HG02571 (cell line): ENCODE measurements around the gene VASP.

Experiments
- ATAC-seq: cut with Tn5 transposase; IDR thresholded peaks from one replicate; pipeline ENCODE4 v1.9.1; 2021; ENCODE audit warnings: mild to moderate bottlenecking, moderate library complexity; ENCODE audit not compliant: unreplicated experiment

The VASP gene

GRCh38 chr19:45547965-45548609, 40.8 kb downstream of the VASP start:
- ATAC-seq = no peak

GRCh38 chr19:45553464-45553863, 46.2 kb downstream of the VASP start:
- ATAC-seq = no peak

GRCh38 chr19:45554481-45554880, 47.2 kb downstream of the VASP start:
- ATAC-seq = no peak

- no peak for ATAC-seq
Measured at GRCh38 chr19:45556835-45557234, 49.6 kb downstream of the VASP start.

GRCh38 chr19:45558399-45558878, 51.2 kb downstream of the VASP start:
- ATAC-seq = no peak

- no peak for ATAC-seq
Measured at GRCh38 chr19:45560038-45560437, 52.8 kb downstream of the VASP start.

GRCh38 chr19:45560686-45561085, 53.4 kb downstream of the VASP start:
- ATAC-seq = no peak

- ATAC-seq = no peak
Measured at GRCh38 chr19:45564131-45564780, 57.0 kb downstream of the VASP start.

GRCh38 chr19:45567609-45568008, 60.3 kb downstream of the VASP start:
- ATAC-seq = no peak

GRCh38 chr19:45568732-45569131, 61.5 kb downstream of the VASP start:
- no peak for ATAC-seq

GRCh38 chr19:45569619-45570421, 62.5 kb downstream of the VASP start:
- ATAC-seq = no peak

GRCh38 chr19:45571457-45572220, 64.4 kb downstream of the VASP start:
- no peak for ATAC-seq

- no peak for ATAC-seq
Measured at GRCh38 chr19:45574526-45574925, 67.2 kb downstream of the VASP start.

- no peak for ATAC-seq
Measured at GRCh38 chr19:45575216-45575615, 67.9 kb downstream of the VASP start.
